ENCODE measurements around the gene DPH7. TPM values are rescaled to one million over a fixed set of nuclear protein-coding genes. Genes with fewer than 3 reads are reported as not detected.
"Not testable (repeated sequence)": the region's sequence is repeated elsewhere in the genome, so short reads cannot be mapped to it uniquely, and the experiment has no call there.

Gene DPH7
- total RNA-seq, 3 donors from 2014 or later (not counting 1 experiment from before 2014, with no cell fraction given), result 39.5 to 51.0 (median 48.5) TPM

- Mint-ChIP-seq H3K4me3 (no peak overlapping the region), H3K36me3 (peaks cover 7% of the 10 kb centered on the region), H3K4me1 (peaks cover 6 to 12% of the 10 kb centered on the region in 2 donors), H3K27ac (no peak overlapping the region), H3K9me3 (no peaks in the 10 kb centered on the region), H3K27me3 (ENCODE audit: low read depth in 2 of 2) (no peaks in the 10 kb centered on the region)
- Histone ChIP-seq H3K4me1 (ENCODE audit: control insufficient read depth, insufficient read depth, low read length) (peaks cover 7% of the 10 kb centered on the region), H3K36me3 (ENCODE audit: control insufficient read depth, insufficient read depth, low read length) (peaks cover 21% of the 10 kb centered on the region), H3K27me3 (ENCODE audit: control insufficient read depth, insufficient read depth, low read length) (no peaks in the 10 kb centered on the region), H3K4me3 (ENCODE audit: low read length) (no peak overlapping the region), H3K27ac (ENCODE audit: low read length) (no peak overlapping the region), H3K9me3 (ENCODE audit: control insufficient read depth, insufficient read depth, low read length) (no peaks in the 10 kb centered on the region)
- 94% methylated on average over 24 of the region's 24 CpGs for WGBS (ENCODE audit: insufficient coverage)
- ATAC-seq, result no peak
- TF ChIP-seq CTCF (IDR thresholded peaks at IDR 0.05), result no peak
- intact Hi-C loops (cut with micrococcal nuclease), result no loop called here
- DNase-seq, result no peak
Measured at GRCh38 chr9:137556069-137556838, 22.5 kb downstream of the DPH7 start.

GRCh38 chr9:137555179-137555578 lies 23.5 kb downstream of the DPH7 start:
- no peaks in the 10 kb centered on the region for H3K27me3 Mint-ChIP-seq (ENCODE audit: low read depth in 2 of 2)
- no peaks in the 10 kb centered on the region for H3K9me3 Mint-ChIP-seq
- Histone ChIP-seq H3K27ac (ENCODE audit: low read length) (no peak overlapping the region), H3K4me3 (ENCODE audit: low read length) (no peak overlapping the region), H3K4me1 (ENCODE audit: control insufficient read depth, insufficient read depth, low read length) (peaks cover 9% of the 10 kb centered on the region), H3K27me3 (ENCODE audit: control insufficient read depth, insufficient read depth, low read length) (no peaks in the 10 kb centered on the region), H3K36me3 (ENCODE audit: control insufficient read depth, insufficient read depth, low read length) (peaks cover 21% of the 10 kb centered on the region), H3K9me3 (ENCODE audit: control insufficient read depth, insufficient read depth, low read length) (no peaks in the 10 kb centered on the region)
- WGBS (ENCODE audit: insufficient coverage), result 90% methylated on average over 10 of the region's 10 CpGs
- intact Hi-C loops (cut with micrococcal nuclease), result no loop called here
- no peak for TF ChIP-seq CTCF (IDR thresholded peaks at IDR 0.05)
- peaks cover 10 to 14% of the 10 kb centered on the region in 2 donors for H3K4me1 Mint-ChIP-seq
- H3K36me3 Mint-ChIP-seq, result peaks cover 7% of the 10 kb centered on the region
- no peak overlapping the region for H3K27ac Mint-ChIP-seq
- no peak overlapping the region for H3K4me3 Mint-ChIP-seq
- ATAC-seq, result no peak
- DNase-seq, result no peak

- Histone ChIP-seq H3K9me3 (ENCODE audit: control insufficient read depth, insufficient read depth, low read length) (no peaks in the 10 kb centered on the region), H3K4me1 (ENCODE audit: control insufficient read depth, insufficient read depth, low read length) (peaks cover 16% of the 10 kb centered on the region), H3K4me3 (ENCODE audit: low read length) (no peak overlapping the region), H3K27ac (ENCODE audit: low read length) (no peak overlapping the region), H3K36me3 (ENCODE audit: control insufficient read depth, insufficient read depth, low read length) (peaks cover 21% of the 10 kb centered on the region), H3K27me3 (ENCODE audit: control insufficient read depth, insufficient read depth, low read length) (no peaks in the 10 kb centered on the region)
- no peak overlapping the region for H3K4me3 Mint-ChIP-seq
- ATAC-seq (no peak), DNase-seq (no peak)
- H3K27ac Mint-ChIP-seq, result no peak overlapping the region
- H3K4me1 Mint-ChIP-seq, result peaks cover 13 to 14% of the 10 kb centered on the region in 2 donors
- TF ChIP-seq CTCF (IDR thresholded peaks at IDR 0.05), result no peak
- intact Hi-C loops (cut with micrococcal nuclease), result no loop called here
- H3K36me3 Mint-ChIP-seq, result peaks cover 7% of the 10 kb centered on the region
- no CpG with 5 or more reads among the region's 1 CpG for WGBS (ENCODE audit: insufficient coverage)
- H3K9me3 Mint-ChIP-seq, result no peaks in the 10 kb centered on the region
- H3K27me3 Mint-ChIP-seq (ENCODE audit: low read depth in 2 of 2), result no peaks in the 10 kb centered on the region
Measured at GRCh38 chr9:137554349-137554748, 24.4 kb downstream of the DPH7 start.

- H3K36me3 Mint-ChIP-seq; DNase-seq; H3K9me3 Mint-ChIP-seq; H3K27ac ChIP-seq (ENCODE audit: low read length); H3K9me3 ChIP-seq (ENCODE audit: control insufficient read depth, insufficient read depth, low read length); H3K27me3 ChIP-seq (ENCODE audit: control insufficient read depth, insufficient read depth, low read length); H3K4me3 Mint-ChIP-seq; ATAC-seq; H3K4me3 ChIP-seq (ENCODE audit: low read length); H3K27ac Mint-ChIP-seq; intact Hi-C loops (cut with micrococcal nuclease); H3K27me3 Mint-ChIP-seq (ENCODE audit: low read depth in 2 of 2): not testable (repeated sequence)
- H3K4me1 Mint-ChIP-seq, result peaks cover 13 to 14% of the 10 kb centered on the region in 2 donors
- Histone ChIP-seq H3K36me3 (ENCODE audit: control insufficient read depth, insufficient read depth, low read length) (peaks cover 21% of the 10 kb centered on the region), H3K4me1 (ENCODE audit: control insufficient read depth, insufficient read depth, low read length) (peaks cover 16% of the 10 kb centered on the region)
- WGBS (ENCODE audit: insufficient coverage), result 94% methylated on average over 10 of the region's 10 CpGs
Measured at GRCh38 chr9:137553654-137554053, 25.1 kb downstream of the DPH7 start.
